Panc1 (cell line): ENCODE results near the gene MAGI1. TPM values are rescaled to one million over a fixed set of nuclear protein-coding genes. Genes with fewer than 3 reads are reported as not detected.

ENCODE experiments used
- ATAC-seq: fragments of 200-7000 bp; cut with Tn5 transposase; 2 replicates; pipeline ENCODE4 v1.9.1; 2020; ENCODE audit warnings: mild to moderate bottlenecking, moderate library complexity
- BruUV-seq: library from RNA; stranded (reverse); fragments of 400-500 nt; replicated peaks from 2 replicates; lab custom pipeline; 2021; lab: Mats Ljungman, UMichigan
- CTCF ChIA-PET: fragments of 300-600 bp; sonication (Branson Sonifier 250); formaldehyde crosslinking; loops from one replicate; lab custom pipeline; 2022; ENCODE audit warnings: antibody characterized with exemption; lab: Charles Lee
- POLR2A ChIA-PET: fragments of 300-600 bp; sonication (Branson Sonifier 250); formaldehyde crosslinking; loops from one replicate; lab custom pipeline; 2022; ENCODE audit warnings: antibody characterized with exemption; lab: Charles Lee
- DNase-seq: peaks from one replicate; pipeline ENCODE4 v3.0.0-alpha.2; 2010; ENCODE audit warnings: low read depth, low spot score
- H3K27ac ChIP-seq: 2 replicates; pipeline ENCODE4 v1.5.1; 2011; ENCODE audit warnings: mild to moderate bottlenecking, low read length, inconsistent platforms
- H3K27me3 ChIP-seq: fragments of 200-500 bp; sonication (Bioruptor generic); 2 replicates; pipeline ENCODE4 v1.6.0; 2014; ENCODE audit warnings: low read length, inconsistent platforms; ENCODE audit not compliant: control insufficient read depth, insufficient read depth
- H3K36me3 ChIP-seq: fragments of 200-500 bp; sonication (Bioruptor generic); 2 replicates; pipeline ENCODE4 v1.5.1; 2014; ENCODE audit warnings: inconsistent platforms, mild to moderate bottlenecking, low read length, moderate library complexity; ENCODE audit not compliant: control insufficient read depth, insufficient read depth
- H3K4me1 ChIP-seq: 2 replicates; pipeline ENCODE4 v1.5.1; 2011; ENCODE audit warnings: inconsistent platforms, mild to moderate bottlenecking, low read length, moderate library complexity; ENCODE audit not compliant: control insufficient read depth, insufficient read depth
- H3K4me3 ChIP-seq, 2 experiments: 2 replicates each; pipeline ENCODE4 v1.5.1; 2011 to 2012; ENCODE audit warnings: low read depth in 2 of 2, low read length in 2 of 2, mild to moderate bottlenecking in 2 of 2, inconsistent platforms in 1 of 2, moderate library complexity in 1 of 2
- H3K9me3 ChIP-seq: fragments of 200-500 bp; sonication (Bioruptor generic); 2 replicates; pipeline ENCODE4 v1.5.1; 2014; ENCODE audit warnings: low read depth, mild to moderate bottlenecking, inconsistent platforms, low read length, moderate library complexity; ENCODE audit not compliant: control insufficient read depth, insufficient read depth
- CTCF ChIP-seq: fragments of 450-650 bp; IDR thresholded peaks from 2 replicates; pipeline ENCODE4 v1.5.1; 2017; ENCODE audit warnings: mild to moderate bottlenecking
- POLR2AphosphoS5 ChIP-seq: IDR thresholded peaks from 2 replicates; pipeline ENCODE4 v1.6.1; 2012; ENCODE audit warnings: mild to moderate bottlenecking, low read depth, low read length, moderate library complexity
- REST ChIP-seq, 2 experiments: IDR thresholded peaks; 2 replicates each; pipeline ENCODE4 v1.6.1; 2011 to 2012; ENCODE audit warnings: low read depth in 2 of 2, control low read depth in 1 of 2, low read length in 1 of 2, mild to moderate bottlenecking in 1 of 2, moderate library complexity in 1 of 2; ENCODE audit not compliant: insufficient read depth in 1 of 2
- SIN3A ChIP-seq: IDR thresholded peaks from 2 replicates; pipeline ENCODE4 v1.6.1; 2012; ENCODE audit warnings: low read depth, mild to moderate bottlenecking, low read length, moderate library complexity, borderline replicate concordance; ENCODE audit not compliant: insufficient read depth
- TCF7L2 ChIP-seq: IDR thresholded peaks from 2 replicates; pipeline ENCODE4 v1.6.1; 2011; ENCODE audit warnings: mild to moderate bottlenecking, low read depth, low read length, inconsistent platforms
- in situ Hi-C: cut with HindIII; loops from 2 replicates; pipeline ENCODE4 v1.10.0; 2016; ENCODE audit warnings: low sequenced_read_pairs, low pct_unique_long_range_greater_than_20kb
- intact Hi-C: fragments of 100-400 bp; cut with micrococcal nuclease; formaldehyde crosslinking; loops from one replicate; pipeline ENCODE4 v1.10.0; 2022; ENCODE audit not compliant: unreplicated experiment
- total RNA-seq: library from RNA; stranded (reverse); gene quantifications from one replicate; pipeline ENCODE4 v1.2.1, GENCODE V29; 2021; ENCODE audit not compliant: unreplicated experiment

The MAGI1 gene
- total RNA-seq, 1 experiment from 2014 or later, result 9.5 TPM

- ATAC-seq (no peak), DNase-seq (no peak)
- in situ Hi-C loops, result no loop called here
- no peaks in the 10 kb centered on the region for H3K4me1 ChIP-seq
- POLR2A ChIA-PET, result no interaction called here
- no peak overlapping the region for H3K4me3 ChIP-seq
- no peaks in the 10 kb centered on the region for H3K36me3 ChIP-seq
- CTCF ChIA-PET, result no interaction called here
- no peaks in the 10 kb centered on the region for H3K9me3 ChIP-seq
- TF ChIP-seq REST (IDR thresholded peaks at IDR 0.05; ENCODE audit: insufficient read depth in 1 of 2, low read depth in 2 of 2, low read length in 1 of 2) (no peak), POLR2AphosphoS5 (no peak), SIN3A (no peak), TCF7L2 (no peak), CTCF (no peak)
- intact Hi-C loops, result no loop called here
- no TSS peak for BruUV-seq
- H3K27me3 ChIP-seq, result no peaks in the 10 kb centered on the region
- H3K27ac ChIP-seq, result no peak overlapping the region
Observed at GRCh38 chr3:65508750-65509422, 529.8 kb downstream of the MAGI1 start.

- ATAC-seq (no peak), DNase-seq (no peak)
- intact Hi-C loops, result no loop called here
- BruUV-seq, result no TSS peak
- in situ Hi-C loops, result no loop called here
- no peaks in the 10 kb centered on the region for H3K27me3 ChIP-seq
- ChIA-PET POLR2A (no interaction called here), CTCF (no interaction called here)
- H3K36me3 ChIP-seq, result no peaks in the 10 kb centered on the region
- H3K4me1 ChIP-seq, result no peaks in the 10 kb centered on the region
- H3K9me3 ChIP-seq, result no peaks in the 10 kb centered on the region
- no peak overlapping the region for H3K27ac ChIP-seq
- H3K4me3 ChIP-seq, result no peak overlapping the region
- TF ChIP-seq POLR2AphosphoS5 (no peak), CTCF (no peak), SIN3A (no peak), TCF7L2 (no peak), REST (IDR thresholded peaks at IDR 0.05; ENCODE audit: insufficient read depth in 1 of 2, low read depth in 2 of 2, low read length in 1 of 2) (no peak)
Observed at GRCh38 chr3:65507437-65507836, 531.3 kb downstream of the MAGI1 start.
